ENCODE results near the gene VPS37C.

- TF ChIP-seq POLR2A (IDR thresholded peaks at IDR 0.05) (no peak), CTCF (IDR thresholded peaks at IDR 0.05) (no peak)
These were observed 40.5 kb downstream of the VPS37C start for GRCh38 chr11:61120706-61121191.

All from esophagus squamous epithelium (tissue), 4 donors.